HUES48 (cell line): ENCODE measurements around the gene TTLL12.

Source experiments
- H3K27ac ChIP-seq: one replicate; pipeline ENCODE4 v1.7.0; 2013; ENCODE audit warnings: low read depth, low read length, inconsistent platforms
- H3K27me3 ChIP-seq: 2 replicates; pipeline ENCODE4 v1.6.1; 2013; ENCODE audit warnings: mild to moderate bottlenecking, low read length; ENCODE audit not compliant: control insufficient read depth, insufficient read depth
- H3K36me3 ChIP-seq: 2 replicates; pipeline ENCODE4 v1.6.1; 2013; ENCODE audit warnings: low read length; ENCODE audit not compliant: control insufficient read depth, insufficient read depth
- H3K4me1 ChIP-seq: 2 replicates; pipeline ENCODE4 v1.6.1; 2013; ENCODE audit warnings: mild to moderate bottlenecking, low read length; ENCODE audit not compliant: control insufficient read depth, insufficient read depth
- H3K4me3 ChIP-seq: 2 replicates; pipeline ENCODE4 v1.5.1; 2013; ENCODE audit warnings: mild to moderate bottlenecking, low read depth, low read length
- H3K9ac ChIP-seq: 2 replicates; pipeline ENCODE4 v1.6.1; 2013; ENCODE audit warnings: mild to moderate bottlenecking, low read depth, low read length, moderate library complexity
- H3K9me3 ChIP-seq: 2 replicates; pipeline ENCODE4 v1.6.1; 2013; ENCODE audit warnings: low read length; ENCODE audit not compliant: control insufficient read depth, insufficient read depth

TTLL12 gene

DNA sequence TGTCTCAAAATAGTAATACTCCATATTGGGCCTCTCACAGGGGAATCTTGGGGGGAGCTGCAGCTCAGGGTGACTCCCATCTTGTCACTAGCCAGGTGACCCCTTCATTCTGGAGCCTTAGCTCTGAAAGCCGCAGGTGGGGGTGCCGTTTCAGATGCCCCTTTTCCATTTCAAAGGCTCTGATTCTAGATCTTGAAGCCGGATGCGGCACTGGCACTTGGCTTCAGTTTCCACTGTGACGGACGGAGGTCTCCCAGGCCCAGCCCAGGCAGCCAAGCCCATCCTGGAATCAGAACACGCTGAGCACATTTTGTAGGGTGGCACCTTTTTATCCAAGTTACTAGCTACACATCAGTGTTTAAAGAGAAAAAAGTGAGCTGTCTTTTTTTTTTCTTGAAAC, 70.0 kb downstream of the TTLL12 start:
- H3K36me3 ChIP-seq: no peaks in the 10 kb centered on the region
- no peak overlapping the region for H3K4me3 ChIP-seq
- H3K9ac ChIP-seq: no peak overlapping the region
- H3K9me3 ChIP-seq: no peaks in the 10 kb centered on the region
- H3K4me1 ChIP-seq: no peaks in the 10 kb centered on the region; the same call in 1 of the 2 replicates
- H3K27me3 ChIP-seq: peaks cover 14% of the 10 kb centered on the region
- no peak overlapping the region for H3K27ac ChIP-seq
